AG04450 (cell line): ENCODE data around the gene GPX4. TPM values are rescaled to one million over a fixed set of nuclear protein-coding genes. Genes with fewer than 3 reads are reported as not detected.

Experiments
- CTCF ChIA-PET: fragments of 300-600, 350-600 bp; formaldehyde crosslinking; extraction: SDS; loops from one replicate; lab custom pipeline; 2022; ENCODE audit warnings: antibody characterized with exemption, inconsistent platforms; lab: Charles Lee
- POLR2A ChIA-PET: fragments of 350-600 bp; formaldehyde crosslinking; extraction: SDS; loops from one replicate; lab custom pipeline; 2021; ENCODE audit warnings: antibody characterized with exemption, inconsistent platforms; lab: Yijun Ruan, JAX
- DNase-seq: peaks from one replicate; pipeline ENCODE4 v3.0.0-alpha.2; 2011; ENCODE audit warnings: low read depth, low spot score
- H3K27ac ChIP-seq: one replicate; pipeline ENCODE4 v1.5.1; 2012; ENCODE audit warnings: low read depth, low read length, control low read depth
- H3K27me3 ChIP-seq: one replicate; pipeline ENCODE4 v1.6.0; 2012; ENCODE audit warnings: low read length; ENCODE audit not compliant: control insufficient read depth, insufficient read depth
- H3K4me3 ChIP-seq: 2 replicates; pipeline ENCODE4 v1.5.1; 2011; ENCODE audit warnings: mild to moderate bottlenecking, low read depth, low read length, control low read depth
- H3K9me3 ChIP-seq: 2 replicates; pipeline ENCODE4 v1.5.1; 2012; ENCODE audit warnings: low read length; ENCODE audit not compliant: control insufficient read depth, insufficient read depth
- polyA plus RNA-seq: library from polyadenylated mRNA; depleted of rRNA; stranded (reverse); fragments of >200 nt; gene quantifications from 2 replicates; pipeline ENCODE4 v1.2.3, GENCODE V29; 2011; rRNA removed
- TF ChIP-seq, protein P1 (sequence below): IDR thresholded peaks from 2 replicates; pipeline ENCODE4 v1.5.1; 2011; ENCODE audit warnings: low read depth, low read length, control low read depth, inconsistent platforms

The GPX4 gene
- polyA plus RNA-seq, 1 experiment, result 627 TPM

DNA sequence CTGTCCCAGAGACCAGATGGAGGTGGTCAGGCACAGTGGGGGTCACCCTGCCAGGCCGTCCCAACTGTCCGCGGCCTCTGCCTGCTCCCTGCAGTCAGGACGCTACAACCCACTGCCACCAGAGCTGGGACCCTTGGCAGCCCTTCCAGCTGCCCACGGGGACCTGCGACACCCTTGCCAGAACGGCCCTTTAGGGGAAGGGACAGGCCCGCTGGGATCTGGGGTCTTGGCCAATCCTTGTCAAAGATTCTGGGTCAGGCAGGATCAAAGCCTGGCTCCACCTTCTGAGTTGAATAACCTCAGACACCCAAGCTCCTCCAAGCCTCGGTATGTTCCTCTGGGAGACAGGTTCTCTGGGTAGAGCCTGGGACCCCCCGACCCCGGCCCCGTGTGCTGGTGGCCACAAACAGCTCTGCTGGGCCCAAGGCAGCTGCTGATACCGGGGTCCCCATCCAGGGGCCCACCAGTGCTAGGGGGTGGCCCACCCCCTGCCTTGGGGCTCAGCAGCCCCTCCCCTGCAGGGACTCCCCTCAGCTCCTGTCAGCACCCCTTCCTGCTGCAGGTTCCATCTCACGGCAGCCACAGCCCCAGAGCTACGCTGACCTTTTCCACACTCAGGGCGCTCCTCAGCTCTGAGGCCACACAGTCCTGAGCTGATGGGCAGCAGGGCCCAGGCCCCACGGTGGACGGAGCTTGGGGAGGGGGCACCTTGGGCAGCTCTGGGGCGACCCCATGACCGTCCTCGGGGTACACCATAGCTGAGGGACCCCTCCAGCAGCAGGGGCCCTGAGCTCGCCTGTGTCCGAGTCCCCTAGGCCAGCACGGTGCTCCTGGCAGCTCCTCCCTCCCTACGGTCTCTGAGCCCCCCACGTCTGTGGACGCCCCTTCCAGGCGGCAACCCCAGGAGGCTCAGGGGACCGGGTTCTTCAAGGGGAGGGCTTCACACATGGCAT is 51.8 kb downstream of the GPX4 start:
- TF ChIP-seq, protein P1, sequence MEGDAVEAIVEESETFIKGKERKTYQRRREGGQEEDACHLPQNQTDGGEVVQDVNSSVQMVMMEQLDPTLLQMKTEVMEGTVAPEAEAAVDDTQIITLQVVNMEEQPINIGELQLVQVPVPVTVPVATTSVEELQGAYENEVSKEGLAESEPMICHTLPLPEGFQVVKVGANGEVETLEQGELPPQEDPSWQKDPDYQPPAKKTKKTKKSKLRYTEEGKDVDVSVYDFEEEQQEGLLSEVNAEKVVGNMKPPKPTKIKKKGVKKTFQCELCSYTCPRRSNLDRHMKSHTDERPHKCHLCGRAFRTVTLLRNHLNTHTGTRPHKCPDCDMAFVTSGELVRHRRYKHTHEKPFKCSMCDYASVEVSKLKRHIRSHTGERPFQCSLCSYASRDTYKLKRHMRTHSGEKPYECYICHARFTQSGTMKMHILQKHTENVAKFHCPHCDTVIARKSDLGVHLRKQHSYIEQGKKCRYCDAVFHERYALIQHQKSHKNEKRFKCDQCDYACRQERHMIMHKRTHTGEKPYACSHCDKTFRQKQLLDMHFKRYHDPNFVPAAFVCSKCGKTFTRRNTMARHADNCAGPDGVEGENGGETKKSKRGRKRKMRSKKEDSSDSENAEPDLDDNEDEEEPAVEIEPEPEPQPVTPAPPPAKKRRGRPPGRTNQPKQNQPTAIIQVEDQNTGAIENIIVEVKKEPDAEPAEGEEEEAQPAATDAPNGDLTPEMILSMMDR, result no peak
- Histone ChIP-seq H3K27ac (peak overlapping the region; percentile 92), H3K4me3 (peak overlapping the region; percentile 7; the same call in 1 of the 2 replicates), H3K27me3 (no peaks in the 10 kb centered on the region), H3K9me3 (no peaks in the 10 kb centered on the region; the same call in 1 of the 2 replicates)
- DNase-seq, result no peak
- POLR2A ChIA-PET, result interaction anchor here (1.0 to 1.6 kb wide), 3 partner anchors 11 to 25 kb away, joined by 3 to 7 read pairs (median 4); no protein-coding TSS in a partner anchor
- CTCF ChIA-PET, result interaction anchor here (0.6 to 1.1 kb wide), 2 partner anchors 14 to 39 kb away, joined by 3 to 4 read pairs; no protein-coding TSS in a partner anchor

Other genes starting within 250 kb of the GPX4 start
- 0.45 and 1.0 TPM in 2 replicates for gene CFD, start 244.3 kb upstream of the GPX4 start, polyA plus RNA-seq
- gene MED16, start 210.8 kb upstream of the GPX4 start, polyA plus RNA-seq, result 22.7 and 31.7 TPM in 2 replicates
- gene RNU6-9, start 210.5 kb upstream of the GPX4 start, polyA plus RNA-seq, result not detected in 2 replicates
- gene R3HDM4, start 190.8 kb upstream of the GPX4 start, polyA plus RNA-seq, result 24.0 and 30.9 TPM in 2 replicates
- gene KISS1R, start 186.7 kb upstream of the GPX4 start, polyA plus RNA-seq, result not detected in 2 replicates
- gene ARID3A, start 178.0 kb upstream of the GPX4 start, polyA plus RNA-seq, result 7.6 and 12.2 TPM in 2 replicates
- gene WDR18, start 119.6 kb upstream of the GPX4 start, polyA plus RNA-seq, result 24.5 and 36.3 TPM in 2 replicates
- gene GRIN3B, start 103.6 kb upstream of the GPX4 start, polyA plus RNA-seq, result 0.24 and 0.38 TPM in 2 replicates
- 55.8 and 74.0 TPM in 2 replicates for gene TMEM259, start 82.9 kb upstream of the GPX4 start, polyA plus RNA-seq
- not detected in 2 replicates for gene RNU6-2, start 82.5 kb upstream of the GPX4 start, polyA plus RNA-seq
- gene CNN2, start 77.4 kb upstream of the GPX4 start, polyA plus RNA-seq, result 302 and 362 TPM in 2 replicates
- gene ABCA7, start 63.9 kb upstream of the GPX4 start, polyA plus RNA-seq, result 1.5 and 1.6 TPM in 2 replicates
- gene ARHGAP45, start 36.8 kb upstream of the GPX4 start, polyA plus RNA-seq, result 0.36 and 0.60 TPM in 2 replicates
- gene POLR2E, start 8.6 kb upstream of the GPX4 start, polyA plus RNA-seq, result 140 and 172 TPM in 2 replicates
- 9.9 and 14.2 TPM in 2 replicates for gene SBNO2, start 70.3 kb downstream of the GPX4 start, polyA plus RNA-seq
- 24.6 and 26.6 TPM in 2 replicates for gene STK11, start 101.8 kb downstream of the GPX4 start, polyA plus RNA-seq
- gene CBARP, start 134.0 kb downstream of the GPX4 start, polyA plus RNA-seq, result 1.1 and 1.6 TPM in 2 replicates
- gene ATP5F1D, start 137.8 kb downstream of the GPX4 start, polyA plus RNA-seq, result 36.4 and 55.1 TPM in 2 replicates
- gene MIDN, start 144.6 kb downstream of the GPX4 start, polyA plus RNA-seq, result 6.6 and 10.6 TPM in 2 replicates
- gene CIRBP, start 165.3 kb downstream of the GPX4 start, polyA plus RNA-seq, result 269 and 274 TPM in 2 replicates
- 16.6 and 29.1 TPM in 2 replicates for gene FAM174C, start 171.5 kb downstream of the GPX4 start, polyA plus RNA-seq
- not detected in 2 replicates for gene EFNA2, start 181.9 kb downstream of the GPX4 start, polyA plus RNA-seq